Upper lobe of right lung (tissue), 1 donor: Measurements from ENCODE around the gene GLB1L2. TPM values are rescaled to one million over a fixed set of nuclear protein-coding genes. Genes with fewer than 3 reads are reported as not detected.

Experiments used
- ATAC-seq: fragments of 200-7000 bp; cut with Tn5 transposase; one replicate; pipeline ENCODE4 v1.9.1; 2020; ENCODE audit warnings: mild to moderate bottlenecking, moderate library complexity
- DNase-seq: peaks from one replicate; pipeline ENCODE4 v3.0.0-alpha.2; 2020
- H3K27ac ChIP-seq: fragments of 200-600 bp; one replicate; pipeline ENCODE4 v1.8.0; 2022
- H3K27me3 ChIP-seq: fragments of 200-600 bp; one replicate; pipeline ENCODE4 v1.8.0; 2022; ENCODE audit warnings: mild to moderate bottlenecking
- H3K36me3 ChIP-seq: fragments of 200-600 bp; one replicate; pipeline ENCODE4 v1.8.0; 2022
- H3K4me1 ChIP-seq: fragments of 200-600 bp; one replicate; pipeline ENCODE4 v1.8.0; 2022
- H3K4me3 ChIP-seq: fragments of 200-600 bp; one replicate; pipeline ENCODE4 v1.8.0; 2022; ENCODE audit warnings: mild to moderate bottlenecking
- H3K9me3 ChIP-seq: fragments of 200-600 bp; one replicate; pipeline ENCODE4 v1.8.0; 2022
- intact Hi-C: fragments of 100-400 bp; cut with DNase I; formaldehyde crosslinking; loops from one replicate; pipeline ENCODE4 v1.11.0; 2022
- total RNA-seq: library from RNA; stranded (reverse); fragmentation: NEBNext Ultra II Directional; extraction: Animal tissue kit (Norgen Biotek cat#: 25700); gene quantifications from one replicate; pipeline ENCODE4 v1.2.1, GENCODE V29; 2021
- TF ChIP-seq, protein P1 (sequence below): fragments of 200-600 bp; IDR thresholded peaks from one replicate; pipeline ENCODE4 v1.8.0; 2022; ENCODE audit warnings: antibody characterized with exemption
- donor health status: DM: no; HTN: yes; CAD: no; lungs with severe emphysema.

Gene GLB1L2
- total RNA-seq, 1 donor from 2014 or later: 4.9 TPM

GRCh38 chr11:134414766-134415765, 83.3 kb downstream of the GLB1L2 start:
- Histone ChIP-seq H3K4me3 (no peak overlapping the region), H3K4me1 (peaks cover 7% of the 10 kb centered on the region), H3K27me3 (peaks cover 53% of the 10 kb centered on the region), H3K9me3 (no peaks in the 10 kb centered on the region), H3K36me3 (no peaks in the 10 kb centered on the region), H3K27ac (no peak overlapping the region)
- TF ChIP-seq, protein P1, sequence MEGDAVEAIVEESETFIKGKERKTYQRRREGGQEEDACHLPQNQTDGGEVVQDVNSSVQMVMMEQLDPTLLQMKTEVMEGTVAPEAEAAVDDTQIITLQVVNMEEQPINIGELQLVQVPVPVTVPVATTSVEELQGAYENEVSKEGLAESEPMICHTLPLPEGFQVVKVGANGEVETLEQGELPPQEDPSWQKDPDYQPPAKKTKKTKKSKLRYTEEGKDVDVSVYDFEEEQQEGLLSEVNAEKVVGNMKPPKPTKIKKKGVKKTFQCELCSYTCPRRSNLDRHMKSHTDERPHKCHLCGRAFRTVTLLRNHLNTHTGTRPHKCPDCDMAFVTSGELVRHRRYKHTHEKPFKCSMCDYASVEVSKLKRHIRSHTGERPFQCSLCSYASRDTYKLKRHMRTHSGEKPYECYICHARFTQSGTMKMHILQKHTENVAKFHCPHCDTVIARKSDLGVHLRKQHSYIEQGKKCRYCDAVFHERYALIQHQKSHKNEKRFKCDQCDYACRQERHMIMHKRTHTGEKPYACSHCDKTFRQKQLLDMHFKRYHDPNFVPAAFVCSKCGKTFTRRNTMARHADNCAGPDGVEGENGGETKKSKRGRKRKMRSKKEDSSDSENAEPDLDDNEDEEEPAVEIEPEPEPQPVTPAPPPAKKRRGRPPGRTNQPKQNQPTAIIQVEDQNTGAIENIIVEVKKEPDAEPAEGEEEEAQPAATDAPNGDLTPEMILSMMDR: no peak
- DNase-seq: no peak
- ATAC-seq: no peak
- intact Hi-C loops: no loop called here

DNA sequence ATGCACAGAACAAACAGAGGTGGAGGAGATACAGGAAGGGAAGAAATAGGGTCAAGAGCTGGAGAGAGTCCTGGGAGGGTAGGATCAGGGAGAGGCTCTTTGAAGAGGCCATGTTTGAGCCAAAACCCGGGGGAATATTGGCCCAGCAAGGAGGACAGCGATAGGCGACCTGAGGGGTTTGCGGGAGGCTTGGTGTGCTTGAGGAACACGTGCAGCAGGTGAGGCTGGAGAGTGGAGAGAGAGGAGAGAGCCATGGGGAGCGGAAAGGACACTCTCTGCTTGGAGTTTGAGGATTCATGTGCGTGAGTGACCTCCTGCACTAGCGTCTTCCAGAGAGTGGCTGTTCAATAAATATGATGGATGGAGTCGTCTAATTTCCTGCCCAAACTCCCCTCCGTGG, 84.9 kb downstream of the GLB1L2 start:
- Histone ChIP-seq H3K4me3 (no peak overlapping the region), H3K4me1 (no peaks in the 10 kb centered on the region), H3K9me3 (no peaks in the 10 kb centered on the region), H3K36me3 (no peaks in the 10 kb centered on the region), H3K27me3 (peaks cover 37% of the 10 kb centered on the region), H3K27ac (no peak overlapping the region)
- no peak for DNase-seq
- intact Hi-C loops: no loop called here
- ATAC-seq: no peak
- TF ChIP-seq, protein P1: no peak

GRCh38 chr11:134417871-134418840, 86.4 kb downstream of the GLB1L2 start:
- DNase-seq: no peak
- H3K4me1 ChIP-seq: no peaks in the 10 kb centered on the region
- H3K36me3 ChIP-seq: no peaks in the 10 kb centered on the region
- no peak overlapping the region for H3K4me3 ChIP-seq
- peaks cover 27% of the 10 kb centered on the region for H3K27me3 ChIP-seq
- no peak overlapping the region for H3K27ac ChIP-seq
- no peak for ATAC-seq
- TF ChIP-seq, protein P1: no peak
- H3K9me3 ChIP-seq: no peaks in the 10 kb centered on the region
- intact Hi-C loops: no loop called here

DNA sequence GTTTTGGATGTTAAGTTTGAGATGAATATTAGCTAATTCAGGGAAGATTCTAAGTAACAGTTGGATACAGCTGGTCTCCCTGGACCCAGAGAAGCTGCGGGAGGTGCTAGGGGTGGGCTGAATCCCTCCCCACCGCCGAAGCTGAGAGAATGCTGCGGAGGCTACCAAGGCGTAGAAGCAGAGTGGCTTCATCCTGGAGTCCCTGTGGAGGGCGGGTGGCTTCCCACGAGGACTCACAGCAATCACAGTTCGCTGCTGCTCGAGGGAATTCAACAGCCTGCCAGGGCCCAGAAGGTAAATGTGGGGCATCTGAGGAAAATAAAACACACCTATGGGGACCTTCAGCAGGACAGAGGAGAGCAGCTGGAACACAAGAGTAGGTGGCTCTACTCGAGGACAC, 91.3 kb downstream of the GLB1L2 start:
- H3K36me3 ChIP-seq: no peaks in the 10 kb centered on the region
- H3K27me3 ChIP-seq: no peaks in the 10 kb centered on the region
- no peaks in the 10 kb centered on the region for H3K4me1 ChIP-seq
- DNase-seq: no peak
- TF ChIP-seq, protein P1: no peak
- no peak overlapping the region for H3K4me3 ChIP-seq
- intact Hi-C loops: no loop called here
- H3K27ac ChIP-seq: no peak overlapping the region
- no peak for ATAC-seq
- H3K9me3 ChIP-seq: no peaks in the 10 kb centered on the region

DNA sequence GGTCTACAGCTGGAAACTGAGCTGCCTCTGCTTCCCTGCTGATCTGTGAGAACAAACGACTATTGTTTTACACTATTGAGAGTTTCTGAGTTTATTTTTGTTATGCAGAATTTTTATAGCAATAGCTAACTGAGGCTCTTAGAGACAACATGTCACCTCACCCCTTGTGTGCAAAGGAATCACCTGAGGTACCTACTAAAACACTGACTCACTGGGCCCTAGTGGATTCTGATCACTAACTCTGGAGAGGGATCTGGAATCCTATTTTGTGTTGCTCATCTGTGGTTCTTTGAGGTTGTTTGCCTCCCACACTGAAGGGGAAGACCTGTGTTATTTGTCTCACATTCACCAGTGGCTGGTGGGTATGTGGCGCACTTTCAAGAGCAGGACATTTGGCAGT, 93.6 kb downstream of the GLB1L2 start:
- TF ChIP-seq, protein P1: no peak
- intact Hi-C loops: no loop called here
- no peak for ATAC-seq

More for the DNA sequence above, 93.6 kb downstream of the GLB1L2 start:
- H3K9me3 ChIP-seq: no peaks in the 10 kb centered on the region
- H3K4me1 ChIP-seq: no peaks in the 10 kb centered on the region
- H3K27me3 ChIP-seq: peaks cover 13% of the 10 kb centered on the region
- H3K4me3 ChIP-seq: no peak overlapping the region
- no peak for DNase-seq
- H3K36me3 ChIP-seq: no peaks in the 10 kb centered on the region
- no peak overlapping the region for H3K27ac ChIP-seq

Other genes starting within 250 kb of the GLB1L2 start
- gene NCAPD3, start 108.0 kb upstream of the GLB1L2 start, total RNA-seq: 17.3 TPM
- 37.2 TPM for gene VPS26B, start 107.3 kb upstream of the GLB1L2 start, total RNA-seq
- gene THYN1, start 78.6 kb upstream of the GLB1L2 start, total RNA-seq: 33.8 TPM
- 44.8 TPM for gene ACAD8, start 78.4 kb upstream of the GLB1L2 start, total RNA-seq
- gene GLB1L3, start 55.6 kb upstream of the GLB1L2 start, total RNA-seq: 0.43 TPM
- 1.2 TPM for gene B3GAT1, start 80.3 kb downstream of the GLB1L2 start, total RNA-seq